Kidney (tissue), 14 donors: ENCODE data around the gene EHBP1. TPM values are rescaled to one million over a fixed set of nuclear protein-coding genes. Genes with fewer than 3 reads are reported as not detected.

Experiments
- DNase-seq, 5 donors: peaks; one replicate each; pipeline ENCODE4 v3.0.0-alpha.2; 2013 to 2020
- FAIRE-seq: peaks from 2 replicates; lab custom pipeline; 2012; peaks lifted over from hg19 to GRCh38; lab: Jason Lieb, UNC
- H3K27ac ChIP-seq, 2 donors: one replicate each; pipeline ENCODE4 v1.7.0; 2013; ENCODE audit warnings: low read depth in 2 of 2, low read length in 2 of 2, inconsistent platforms in 1 of 2
- H3K27me3 ChIP-seq: one replicate; pipeline ENCODE4 v1.7.1; 2013; ENCODE audit warnings: low read length, inconsistent platforms; ENCODE audit not compliant: control insufficient read depth, insufficient read depth
- H3K36me3 ChIP-seq, 3 donors: one replicate each; pipeline versions ENCODE4 v1.7.0 to v1.7.1; 2013; ENCODE audit warnings: low read length in 3 of 3, control low read depth in 1 of 3, inconsistent platforms in 1 of 3; ENCODE audit not compliant: insufficient read depth in 3 of 3, control insufficient read depth in 2 of 3
- H3K4me1 ChIP-seq, 3 donors: one replicate each; pipeline versions ENCODE4 v1.7.0 to v1.7.1; 2013; ENCODE audit warnings: low read length in 3 of 3, inconsistent platforms in 1 of 3, low read depth in 1 of 3; ENCODE audit not compliant: control insufficient read depth in 2 of 3, insufficient read depth in 2 of 3
- H3K4me3 ChIP-seq, 3 donors: one replicate each; pipeline versions ENCODE4 v1.7.0 to v1.8.1; 2013; ENCODE audit warnings: low read length in 3 of 3, control low read depth in 1 of 3, inconsistent platforms in 1 of 3
- H3K9ac ChIP-seq, 3 donors: one replicate each; pipeline versions ENCODE4 v1.7.0 to v1.7.1; 2013; ENCODE audit warnings: low read length in 3 of 3, control low read depth in 1 of 3, inconsistent platforms in 1 of 3
- H3K9me3 ChIP-seq, 3 donors: one replicate each; pipeline versions ENCODE4 v1.7.0 to v1.7.1; 2013; ENCODE audit warnings: low read length in 3 of 3, control low read depth in 1 of 3, inconsistent platforms in 1 of 3; ENCODE audit not compliant: control insufficient read depth in 2 of 3, insufficient read depth in 1 of 3
- CTCF ChIP-seq: IDR thresholded peaks from 3 replicates; pipeline ENCODE4 v1.5.1; 2012; ENCODE audit warnings: mild to moderate bottlenecking, moderate library complexity, borderline replicate concordance; ENCODE audit not compliant: insufficient read depth; ENCODE audit errors: extremely low read depth
- intact Hi-C: fragments of 100-400 bp; cut with DNase I; formaldehyde crosslinking; loops from one replicate; pipeline ENCODE4 v1.11.1; 2022
- polyA plus RNA-seq: library from polyadenylated mRNA; stranded (reverse); fragments of 350-450 nt; fragmentation: Illumina TruSeq; extraction: RNeasy Lipid Tissue Mini Kit (QIAGEN cat#74804); gene quantifications from one replicate; pipeline ENCODE4 v1.2.3, GENCODE V29; 2014; ENCODE audit warnings: low read depth, low replicate concordance; ENCODE audit not compliant: insufficient read depth
- total RNA-seq: library from RNA; stranded (reverse); fragmentation: NEBNext Ultra II Directional; extraction: Animal tissue kit (Norgen Biotek cat#: 25700); gene quantifications from one replicate; pipeline ENCODE4 v1.2.1, GENCODE V29; 2021
- donor health status: control.
- donor health status: control.
- donor health status: control.
- donor health status: control.
- donor health status: control.
- donor health status: DM: yes; HTN: yes; CAD: no.
- donor health status: Normal renal cell carcinoma (clear cell type).

EHBP1 gene
- total and polyA plus RNA-seq, 2 donors from 2014 or later, result 12.5 to 42.7 TPM

GRCh38 chr2:62725712-62726055, 20.2 kb downstream of the EHBP1 start:
- Histone ChIP-seq H3K27ac (no peak overlapping the region), H3K36me3 (no peaks in the 10 kb centered on the region), H3K4me3 (no peak overlapping the region), H3K4me1 (peaks cover 0 to 8% (median 0%) of the 10 kb centered on the region in 3 donors), H3K9ac (no peak overlapping the region), H3K9me3 (no peaks in the 10 kb centered on the region), H3K27me3 (no peaks in the 10 kb centered on the region)
- no peak for DNase-seq
- no peak for TF ChIP-seq CTCF
- FAIRE-seq, result no peak
- intact Hi-C loops, result no loop called here

GRCh38 chr2:62727259-62727867, 21.9 kb downstream of the EHBP1 start:
- no peak for TF ChIP-seq CTCF
- intact Hi-C loops, result no loop called here
- no peak overlapping the region for H3K4me3 ChIP-seq

GRCh38 chr2:62727876-62728566, 22.5 kb downstream of the EHBP1 start:
- H3K36me3 ChIP-seq, result no peaks in the 10 kb centered on the region
- H3K27ac ChIP-seq, result no peak overlapping the region
- no peak for TF ChIP-seq CTCF
- no peak overlapping the region for H3K9ac ChIP-seq
- peaks cover 0 to 3% (median 2%) of the 10 kb centered on the region in 3 donors for H3K9me3 ChIP-seq
- H3K4me1 ChIP-seq, result peaks cover 0 to 8% (median 0%) of the 10 kb centered on the region in 3 donors
- intact Hi-C loops, result no loop called here
- no peaks in the 10 kb centered on the region for H3K27me3 ChIP-seq
- H3K4me3 ChIP-seq, result no peak overlapping the region
- FAIRE-seq, result no peak
- no peak for DNase-seq

More at GRCh38 chr2:62727259-62727867, 21.9 kb downstream of the EHBP1 start:
- Histone ChIP-seq H3K4me1 (peaks cover 0 to 8% (median 0%) of the 10 kb centered on the region in 3 donors), H3K9me3 (peaks cover 0 to 3% (median 2%) of the 10 kb centered on the region in 3 donors), H3K27me3 (no peaks in the 10 kb centered on the region), H3K9ac (no peak overlapping the region), H3K36me3 (no peaks in the 10 kb centered on the region), H3K27ac (no peak overlapping the region)
- DNase-seq (no peak), FAIRE-seq (no peak)
